Hematopoietic multipotent progenitor cell (in vitro differentiated cells): Measurements from ENCODE around the gene CEP57L1. TPM values are rescaled to one million over a fixed set of nuclear protein-coding genes. Genes with fewer than 3 reads are reported as not detected.

Source experiments
- small RNA-seq: library from RNA; depleted of rRNA; stranded (forward); fragments of <200 nt; gene quantifications from one replicate; pipeline ENCODE3, GENCODE V24; 2012
- total RNA-seq: library from RNA; depleted of rRNA; stranded (reverse); fragments of >200 nt; gene quantifications from one replicate; pipeline ENCODE4 v1.2.3, GENCODE V29; 2012

The CEP57L1 gene
- total RNA-seq, 1 donor: 14.8 TPM

Small RNAs within 50 kb of the gene (small RNA-seq; reads per million reads assigned to genes)
- not detected for gene RNU6-653P

Other genes with a start within 250 kb of the CEP57L1 start
- gene ARMC2, start 247.1 kb upstream of the CEP57L1 start, total RNA-seq: 2.4 TPM
- 35.0 TPM for gene SESN1, start 661 bp upstream of the CEP57L1 start, total RNA-seq